ENCODE results near the gene TTC9B. TPM values are rescaled to one million over a fixed set of nuclear protein-coding genes. Genes with fewer than 3 reads are reported as not detected.

Gene TTC9B
- total and polyA plus RNA-seq, 7 experiments from 2014 or later = not detected

DNA sequence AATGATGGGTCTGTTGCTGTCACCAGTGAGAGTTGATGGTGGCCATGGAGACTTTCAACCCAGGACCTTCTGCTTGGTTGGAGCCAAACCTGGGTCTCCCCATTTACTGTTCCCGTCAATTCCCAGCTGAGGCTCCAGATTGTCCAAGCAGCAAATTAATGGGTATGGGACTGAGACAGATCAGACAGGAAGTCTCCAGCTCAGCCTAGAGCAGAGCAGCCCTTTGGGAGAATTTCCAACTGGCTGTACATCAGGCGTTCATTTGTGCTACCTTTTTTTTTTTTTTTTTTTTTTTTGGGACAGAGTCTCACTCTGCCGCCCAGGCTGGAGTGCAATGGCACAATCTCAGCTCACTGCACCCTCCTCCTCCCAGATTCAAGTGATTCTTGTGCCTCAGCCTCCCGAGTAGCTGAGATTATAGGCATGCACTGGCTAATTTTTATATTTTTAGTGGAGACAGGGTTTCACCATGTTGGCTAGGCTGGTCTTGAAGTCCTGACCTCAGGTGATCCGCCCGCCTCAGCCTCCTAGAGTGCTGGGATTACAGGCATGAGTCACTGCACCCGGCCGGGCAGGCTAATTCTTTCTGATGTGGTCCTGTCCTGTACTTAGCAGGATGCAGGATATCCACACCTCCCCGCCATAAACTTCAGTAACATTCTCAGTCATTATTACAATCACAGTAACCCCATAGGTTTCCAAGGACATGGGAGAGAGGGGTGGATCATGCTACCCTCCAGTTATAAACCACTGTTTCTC lies 17.7 kb downstream of the TTC9B start:
- Histone ChIP-seq H3K4me1 (ENCODE audit: control insufficient read depth in 2 of 2, insufficient read depth in 2 of 2, low read length in 2 of 2) (no peaks in the 10 kb centered on the region), H3K27ac (ENCODE audit: low read depth, low read length) (no peak overlapping the region), H3K4me3 (ENCODE audit: low read length) (no peak overlapping the region), H3K36me3 (ENCODE audit: control insufficient read depth in 2 of 3, insufficient read depth in 3 of 3, low read length in 3 of 3) (peaks cover 0 to 15% (median 0%) of the 10 kb centered on the region in 3 experiments), H3K9me3 (ENCODE audit: control insufficient read depth in 2 of 3, low read length in 3 of 3) (no peaks in the 10 kb centered on the region), H3K27me3 (ENCODE audit: control insufficient read depth in 2 of 2, insufficient read depth in 2 of 2, low read length in 2 of 2) (no peaks in the 10 kb centered on the region)
- H3K9me3 Mint-ChIP-seq = no peaks in the 10 kb centered on the region
- no peak overlapping the region for H3K4me3 Mint-ChIP-seq
- intact Hi-C loops (cut with micrococcal nuclease) = no loop called here
- DNase-seq (no peak), ATAC-seq (no peak)
- H3K27ac Mint-ChIP-seq = no peak overlapping the region
- peaks cover 0 to 4% (median 2%) of the 10 kb centered on the region in 7 donors for H3K4me1 Mint-ChIP-seq
- CTCF ChIA-PET = no interaction called here
- POLR2A ChIA-PET = no interaction called here
- H3K36me3 Mint-ChIP-seq = peaks cover 3 to 30% (median 14%) of the 10 kb centered on the region in 5 donors
- H3K27me3 Mint-ChIP-seq = no peaks in the 10 kb centered on the region

DNA sequence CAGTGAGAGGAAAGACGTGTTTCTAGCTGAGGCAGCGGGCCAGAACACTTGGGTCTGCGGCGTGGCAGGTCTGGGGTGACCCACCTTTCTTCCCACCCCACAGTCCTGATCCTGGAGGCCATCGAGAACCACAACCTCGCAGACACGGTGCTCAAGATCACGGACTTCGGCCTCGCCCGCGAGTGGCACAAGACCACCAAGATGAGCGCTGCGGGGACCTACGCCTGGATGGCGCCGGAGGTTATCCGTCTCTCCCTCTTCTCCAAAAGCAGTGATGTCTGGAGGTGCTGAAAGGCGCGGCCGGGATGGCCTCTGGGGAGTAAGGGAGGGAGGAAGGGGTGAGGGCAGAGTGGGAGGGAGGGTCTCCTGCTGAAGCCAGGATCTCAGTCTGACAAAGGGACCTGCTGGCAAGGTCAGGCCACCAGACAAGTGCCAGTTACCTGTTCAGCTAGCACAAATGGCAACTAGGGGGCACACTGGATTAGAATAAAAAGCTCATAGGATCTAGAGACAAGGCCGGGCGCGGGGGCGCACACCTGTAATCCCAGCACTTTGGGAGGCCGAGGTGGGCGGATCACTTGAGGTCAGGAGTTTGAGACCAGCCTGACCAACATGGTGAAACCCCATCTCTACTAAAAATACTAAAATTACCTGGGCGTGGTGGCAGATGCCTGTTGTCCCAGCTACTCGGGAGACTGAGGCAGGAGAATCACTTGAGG lies 19.8 kb downstream of the TTC9B start:
- intact Hi-C loops (cut with micrococcal nuclease) = no loop called here
- no peak overlapping the region for H3K4me3 Mint-ChIP-seq

DNA sequence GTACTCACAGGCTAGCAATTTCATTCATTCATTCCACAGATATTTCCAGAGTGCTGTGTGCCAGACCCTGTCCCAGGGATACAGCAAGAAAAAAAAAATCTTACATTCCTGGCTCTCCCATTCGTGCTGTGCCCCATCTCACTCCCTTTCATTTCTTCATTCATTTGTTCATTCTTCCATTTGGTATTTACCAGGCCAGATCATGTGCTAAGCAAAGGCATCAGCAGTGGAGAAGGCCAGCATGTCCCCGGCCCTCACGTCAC lies 24.7 kb downstream of the TTC9B start:
- intact Hi-C loops (cut with micrococcal nuclease) = loop anchor here in 1 of 2 donors (5.0 kb wide), 1 partner anchor 346 kb away; the partner anchor contains the start of gene FBL
- Mint-ChIP-seq H3K27me3 (no peaks in the 10 kb centered on the region), H3K36me3 (peaks cover 0 to 7% (median 0%) of the 10 kb centered on the region in 5 donors), H3K4me3 (peak overlapping the region in 8 of 10 donors; percentile 4 to 84 (median 32)), H3K27ac (peak overlapping the region in 2 of 9 donors; percentile 38 to 43), H3K9me3 (no peaks in the 10 kb centered on the region), H3K4me1 (peaks cover 14 to 39% (median 30%) of the 10 kb centered on the region in 7 donors)
- peaks cover 5 to 10% of the 10 kb centered on the region in 2 donors for H3K4me1 ChIP-seq (ENCODE audit: control insufficient read depth in 2 of 2, insufficient read depth in 2 of 2, low read length in 2 of 2)
- H3K4me3 ChIP-seq (ENCODE audit: low read length) = no peak overlapping the region
- CTCF ChIA-PET = interaction anchor here (0.6 kb wide), 1 partner anchor 426 kb away, joined by 5 read pairs; no protein-coding TSS in a partner anchor
- no peak for DNase-seq
- POLR2A ChIA-PET = no interaction called here
- peaks cover 0 to 5% (median 0%) of the 10 kb centered on the region in 3 experiments for H3K36me3 ChIP-seq (ENCODE audit: control insufficient read depth in 2 of 3, insufficient read depth in 3 of 3, low read length in 3 of 3)
- no peak overlapping the region for H3K27ac ChIP-seq (ENCODE audit: low read depth, low read length)
- H3K9me3 ChIP-seq (ENCODE audit: control insufficient read depth in 2 of 3, low read length in 3 of 3) = no peaks in the 10 kb centered on the region
- H3K27me3 ChIP-seq (ENCODE audit: control insufficient read depth in 2 of 2, insufficient read depth in 2 of 2, low read length in 2 of 2) = no peaks in the 10 kb centered on the region
- no peak for ATAC-seq

More for the DNA sequence above, 19.8 kb downstream of the TTC9B start:
- H3K36me3 ChIP-seq (ENCODE audit: control insufficient read depth in 2 of 3, insufficient read depth in 3 of 3, low read length in 3 of 3) = peaks cover 0 to 4% (median 0%) of the 10 kb centered on the region in 3 experiments
- peaks cover 0 to 25% (median 4%) of the 10 kb centered on the region in 5 donors for H3K36me3 Mint-ChIP-seq
- H3K27ac ChIP-seq (ENCODE audit: low read depth, low read length) = no peak overlapping the region
- POLR2A ChIA-PET = no interaction called here
- DNase-seq (no peak), ATAC-seq (no peak)
- peaks cover 9 to 19% (median 15%) of the 10 kb centered on the region in 7 donors for H3K4me1 Mint-ChIP-seq
- no peak overlapping the region for H3K27ac Mint-ChIP-seq
- no peaks in the 10 kb centered on the region for H3K9me3 ChIP-seq (ENCODE audit: control insufficient read depth in 2 of 3, low read length in 3 of 3)
- no peaks in the 10 kb centered on the region for H3K4me1 ChIP-seq (ENCODE audit: control insufficient read depth in 2 of 2, insufficient read depth in 2 of 2, low read length in 2 of 2)
- H3K27me3 ChIP-seq (ENCODE audit: control insufficient read depth in 2 of 2, insufficient read depth in 2 of 2, low read length in 2 of 2) = no peaks in the 10 kb centered on the region
- H3K4me3 ChIP-seq (ENCODE audit: low read length) = no peak overlapping the region
- CTCF ChIA-PET = interaction anchor here (0.6 kb wide), 1 partner anchor 107 kb away, joined by 3 read pairs; no protein-coding TSS in a partner anchor
- H3K9me3 Mint-ChIP-seq = no peaks in the 10 kb centered on the region
- no peaks in the 10 kb centered on the region for H3K27me3 Mint-ChIP-seq

DNA sequence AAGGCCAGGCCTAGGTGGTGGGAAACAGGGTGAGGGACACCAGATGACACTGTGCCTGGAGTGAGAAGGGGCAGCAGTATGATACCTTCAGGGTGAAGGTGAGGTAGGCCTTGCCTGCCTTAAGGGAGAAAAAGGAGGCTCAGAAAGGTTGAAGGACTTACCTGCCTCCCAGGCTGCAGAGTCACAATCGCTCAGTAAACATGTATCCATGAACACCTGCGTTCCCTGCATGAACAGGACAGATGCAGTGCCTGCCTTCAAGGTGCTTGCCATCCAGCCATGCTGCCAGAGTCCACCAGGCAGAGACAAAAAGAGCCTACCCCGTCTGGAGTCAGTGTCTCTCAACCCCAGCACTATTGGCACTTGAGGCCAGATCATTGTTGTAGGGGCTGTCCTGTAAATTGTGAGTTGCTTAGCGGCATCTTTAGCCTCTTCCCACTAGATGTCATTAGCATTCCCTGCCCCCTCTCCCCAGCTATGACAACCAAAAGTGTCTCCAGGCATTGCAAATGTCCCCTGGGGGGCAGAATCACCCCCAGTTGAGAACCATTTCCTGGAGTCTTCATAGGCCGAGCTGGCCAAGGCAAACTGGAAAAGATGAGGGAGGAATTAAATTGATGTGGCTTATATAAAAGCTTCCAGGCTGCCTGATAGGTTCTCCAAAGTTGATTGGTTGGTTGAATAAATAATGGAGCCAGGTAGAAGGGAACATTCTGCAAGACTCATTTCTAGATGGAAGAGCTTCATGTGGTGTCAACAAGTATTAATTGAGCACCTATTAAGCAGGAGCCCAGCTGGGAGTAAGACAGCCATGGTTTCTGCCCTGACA lies 25.2 kb downstream of the TTC9B start:
- ATAC-seq (no peak), DNase-seq (no peak)
- Mint-ChIP-seq H3K9me3 (no peaks in the 10 kb centered on the region), H3K36me3 (peaks cover 0 to 6% (median 0%) of the 10 kb centered on the region in 5 donors), H3K4me3 (peak overlapping the region; percentile 33 to 84 (median 71)), H3K27ac (peak overlapping the region in 3 of 9 donors; percentile 36 to 67 (median 54)), H3K27me3 (no peaks in the 10 kb centered on the region), H3K4me1 (peaks cover 14 to 39% (median 30%) of the 10 kb centered on the region in 7 donors)
- Histone ChIP-seq H3K36me3 (ENCODE audit: control insufficient read depth in 2 of 3, insufficient read depth in 3 of 3, low read length in 3 of 3) (peaks cover 0 to 5% (median 0%) of the 10 kb centered on the region in 3 experiments), H3K4me1 (ENCODE audit: control insufficient read depth in 2 of 2, insufficient read depth in 2 of 2, low read length in 2 of 2) (peaks cover 5 to 10% of the 10 kb centered on the region in 2 donors), H3K27me3 (ENCODE audit: control insufficient read depth in 2 of 2, insufficient read depth in 2 of 2, low read length in 2 of 2) (no peaks in the 10 kb centered on the region), H3K27ac (ENCODE audit: low read depth, low read length) (no peak overlapping the region), H3K4me3 (ENCODE audit: low read length) (peak overlapping the region; percentile 27), H3K9me3 (ENCODE audit: control insufficient read depth in 2 of 3, low read length in 3 of 3) (no peaks in the 10 kb centered on the region)
- ChIA-PET CTCF (interaction anchor here (0.6 kb wide), 1 partner anchor 425 kb away, joined by 5 read pairs; no protein-coding TSS in a partner anchor), POLR2A (no interaction called here)
- intact Hi-C loops (cut with micrococcal nuclease) = loop anchor here in 1 of 2 donors (5.0 kb wide), 1 partner anchor 346 kb away; the partner anchor contains the start of gene FBL

DNA sequence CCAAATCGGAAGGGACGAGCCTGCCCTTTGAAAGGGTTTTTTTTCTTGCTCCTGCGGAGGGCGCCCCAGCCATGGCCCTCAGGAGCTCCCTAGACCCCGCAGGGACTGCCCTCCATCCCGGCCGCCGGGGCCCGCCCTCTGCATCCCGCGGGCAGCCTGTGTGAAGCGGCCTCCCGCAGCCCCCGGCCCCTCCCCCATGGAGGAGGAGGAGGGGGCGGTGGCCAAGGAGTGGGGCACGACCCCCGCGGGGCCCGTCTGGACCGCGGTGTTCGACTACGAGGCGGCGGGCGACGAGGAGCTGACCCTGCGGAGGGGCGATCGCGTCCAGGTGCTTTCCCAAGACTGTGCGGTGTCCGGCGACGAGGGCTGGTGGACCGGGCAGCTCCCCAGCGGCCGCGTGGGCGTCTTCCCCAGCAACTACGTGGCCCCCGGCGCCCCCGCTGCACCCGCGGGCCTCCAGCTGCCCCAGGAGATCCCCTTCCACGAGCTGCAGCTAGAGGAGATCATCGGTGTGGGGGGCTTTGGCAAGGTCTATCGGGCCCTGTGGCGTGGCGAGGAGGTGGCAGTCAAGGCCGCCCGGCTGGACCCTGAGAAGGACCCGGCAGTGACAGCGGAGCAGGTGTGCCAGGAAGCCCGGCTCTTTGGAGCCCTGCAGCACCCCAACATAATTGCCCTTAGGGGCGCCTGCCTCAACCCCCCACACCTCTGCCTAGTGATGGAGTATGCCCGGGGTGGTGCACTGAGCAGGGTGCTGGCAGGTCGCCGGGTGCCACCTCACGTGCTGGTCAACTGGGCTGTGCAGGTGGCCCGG lies 26.1 kb downstream of the TTC9B start:
- Mint-ChIP-seq H3K36me3 (peaks cover 0 to 4% (median 0%) of the 10 kb centered on the region in 5 donors), H3K27me3 (no peaks in the 10 kb centered on the region), H3K9me3 (no peaks in the 10 kb centered on the region), H3K4me3 (peak overlapping the region; percentile 33 to 84 (median 71)), H3K4me1 (peaks cover 14 to 39% (median 30%) of the 10 kb centered on the region in 7 donors), H3K27ac (peak overlapping the region in 3 of 9 donors; percentile 38 to 76 (median 67))
- Histone ChIP-seq H3K4me1 (ENCODE audit: control insufficient read depth in 2 of 2, insufficient read depth in 2 of 2, low read length in 2 of 2) (peaks cover 5 to 10% of the 10 kb centered on the region in 2 donors), H3K4me3 (ENCODE audit: low read length) (peak overlapping the region; percentile 27), H3K27me3 (ENCODE audit: control insufficient read depth in 2 of 2, insufficient read depth in 2 of 2, low read length in 2 of 2) (no peaks in the 10 kb centered on the region), H3K36me3 (ENCODE audit: control insufficient read depth in 2 of 3, insufficient read depth in 3 of 3, low read length in 3 of 3) (peaks cover 0 to 5% (median 0%) of the 10 kb centered on the region in 3 experiments), H3K27ac (ENCODE audit: low read depth, low read length) (peak overlapping the region; percentile 86), H3K9me3 (ENCODE audit: control insufficient read depth in 2 of 3, low read length in 3 of 3) (no peaks in the 10 kb centered on the region)
- peak in 3 of 9 donors; percentile 12 to 50 (median 19) for DNase-seq
- ATAC-seq = peak; percentile 15
- intact Hi-C loops (cut with micrococcal nuclease) = loop anchor here (1.0 to 5.0 kb wide), 8 partner anchors 30 to 367 kb away; partner anchors contain the start of genes AKT2 (in 2 of the 2), PSMC4 (in 2 of the 2), C19orf47 (in 1 of the 2) and FBL (in 1 of the 2)
- POLR2A ChIA-PET = interaction anchor here (1.0 kb wide), 1 partner anchor 102 kb away, joined by 3 read pairs; the partner anchor contains the start of gene ZNF780A
- CTCF ChIA-PET = no interaction called here
